Measurements from ENCODE around the gene PARP4. TPM values are rescaled to one million over a fixed set of nuclear protein-coding genes. Genes with fewer than 3 reads are reported as not detected.

The PARP4 gene
- total RNA-seq, 2 donors from 2014 or later = 35.7 to 51.8 TPM

GRCh38 chr13:24459234-24459633, 53.3 kb downstream of the PARP4 start:
- Histone ChIP-seq H3K27ac (ENCODE audit: low read depth, low read length) (no peak overlapping the region), H3K9ac (ENCODE audit: extremely low read depth, low read length, poor library complexity, severe bottlenecking) (no peak overlapping the region), H3K36me3 (ENCODE audit: control insufficient read depth, insufficient read depth, low read length) (peaks cover 70% of the 10 kb centered on the region), H3K4me3 (ENCODE audit: low read length) (no peak overlapping the region), H3K4me1 (ENCODE audit: control insufficient read depth, insufficient read depth, low read length) (peaks cover 11% of the 10 kb centered on the region), H3K9me3 (ENCODE audit: control insufficient read depth, low read length) (peaks cover 10% of the 10 kb centered on the region), H3K27me3 (ENCODE audit: control insufficient read depth, insufficient read depth, low read length, poor library complexity, severe bottlenecking) (no peaks in the 10 kb centered on the region)
- WGBS, 2 experiments (ENCODE audit: insufficient coverage in 1 of 2, insufficient read length in 1 of 2) = 86% methylated on average over 1 of the region's 2 CpGs; no CpG with 5 or more reads in 1 of the 2 experiments
- Mint-ChIP-seq H3K9me3 (peaks cover 5% of the 10 kb centered on the region), H3K36me3 (ENCODE audit: low read depth) (peaks cover 55% of the 10 kb centered on the region), H3K27me3 (ENCODE audit: insufficient read depth) (no peaks in the 10 kb centered on the region), H3K27ac (no peak overlapping the region), H3K4me1 (peaks cover 27% of the 10 kb centered on the region), H3K4me3 (no peak overlapping the region)
- DNase-seq = no peak
- TF ChIP-seq, protein P1, sequence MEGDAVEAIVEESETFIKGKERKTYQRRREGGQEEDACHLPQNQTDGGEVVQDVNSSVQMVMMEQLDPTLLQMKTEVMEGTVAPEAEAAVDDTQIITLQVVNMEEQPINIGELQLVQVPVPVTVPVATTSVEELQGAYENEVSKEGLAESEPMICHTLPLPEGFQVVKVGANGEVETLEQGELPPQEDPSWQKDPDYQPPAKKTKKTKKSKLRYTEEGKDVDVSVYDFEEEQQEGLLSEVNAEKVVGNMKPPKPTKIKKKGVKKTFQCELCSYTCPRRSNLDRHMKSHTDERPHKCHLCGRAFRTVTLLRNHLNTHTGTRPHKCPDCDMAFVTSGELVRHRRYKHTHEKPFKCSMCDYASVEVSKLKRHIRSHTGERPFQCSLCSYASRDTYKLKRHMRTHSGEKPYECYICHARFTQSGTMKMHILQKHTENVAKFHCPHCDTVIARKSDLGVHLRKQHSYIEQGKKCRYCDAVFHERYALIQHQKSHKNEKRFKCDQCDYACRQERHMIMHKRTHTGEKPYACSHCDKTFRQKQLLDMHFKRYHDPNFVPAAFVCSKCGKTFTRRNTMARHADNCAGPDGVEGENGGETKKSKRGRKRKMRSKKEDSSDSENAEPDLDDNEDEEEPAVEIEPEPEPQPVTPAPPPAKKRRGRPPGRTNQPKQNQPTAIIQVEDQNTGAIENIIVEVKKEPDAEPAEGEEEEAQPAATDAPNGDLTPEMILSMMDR (conservative IDR thresholded peaks at IDR 0.05) = no peak

DNA sequence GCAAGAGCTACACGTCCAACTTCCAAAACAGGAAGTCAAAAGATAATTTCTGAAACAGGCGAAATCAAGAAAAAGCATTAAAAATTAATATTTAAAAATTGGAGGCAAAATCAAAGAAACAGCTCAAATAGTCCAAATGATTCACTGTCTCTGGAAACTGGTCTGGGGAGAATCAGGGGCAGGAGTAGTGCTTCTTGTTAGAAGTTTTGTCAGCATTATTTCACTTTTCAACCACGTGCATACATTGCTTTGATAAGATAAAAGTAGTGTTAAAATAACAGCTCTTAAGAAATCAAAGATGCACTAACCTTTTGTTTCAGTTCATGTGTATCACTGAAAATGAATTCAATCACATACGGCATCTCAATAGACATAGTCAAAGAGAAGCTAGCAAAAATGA, 53.8 kb downstream of the PARP4 start:
- WGBS, 2 experiments (ENCODE audit: insufficient coverage in 1 of 2, insufficient read length in 1 of 2) = 92 to 100% methylated on average over 3 to 4 of the region's 4 CpGs
- Histone ChIP-seq H3K9me3 (ENCODE audit: control insufficient read depth, low read length) (peaks cover 10% of the 10 kb centered on the region), H3K4me1 (ENCODE audit: control insufficient read depth, insufficient read depth, low read length) (peaks cover 11% of the 10 kb centered on the region), H3K27ac (ENCODE audit: low read depth, low read length) (no peak overlapping the region), H3K36me3 (ENCODE audit: control insufficient read depth, insufficient read depth, low read length) (peaks cover 75% of the 10 kb centered on the region), H3K9ac (ENCODE audit: extremely low read depth, low read length, poor library complexity, severe bottlenecking) (no peak overlapping the region), H3K4me3 (ENCODE audit: low read length) (no peak overlapping the region), H3K27me3 (ENCODE audit: control insufficient read depth, insufficient read depth, low read length, poor library complexity, severe bottlenecking) (no peaks in the 10 kb centered on the region)
- DNase-seq = no peak
- H3K9me3 Mint-ChIP-seq = peaks cover 5% of the 10 kb centered on the region
- TF ChIP-seq, protein P1 (conservative IDR thresholded peaks at IDR 0.05) = no peak
- H3K4me1 Mint-ChIP-seq = peaks cover 23% of the 10 kb centered on the region
- peaks cover 59% of the 10 kb centered on the region for H3K36me3 Mint-ChIP-seq (ENCODE audit: low read depth)
- H3K4me3 Mint-ChIP-seq = no peak overlapping the region
- H3K27ac Mint-ChIP-seq = no peak overlapping the region
- no peaks in the 10 kb centered on the region for H3K27me3 Mint-ChIP-seq (ENCODE audit: insufficient read depth)

GRCh38 chr13:24456396-24456795, 56.2 kb downstream of the PARP4 start:
- Histone ChIP-seq H3K4me3 (ENCODE audit: low read length) (no peak overlapping the region), H3K9me3 (ENCODE audit: control insufficient read depth, low read length) (peaks cover 14% of the 10 kb centered on the region), H3K9ac (ENCODE audit: extremely low read depth, low read length, poor library complexity, severe bottlenecking) (no peak overlapping the region), H3K36me3 (ENCODE audit: control insufficient read depth, insufficient read depth, low read length) (peaks cover 82% of the 10 kb centered on the region), H3K4me1 (ENCODE audit: control insufficient read depth, insufficient read depth, low read length) (peaks cover 5% of the 10 kb centered on the region), H3K27me3 (ENCODE audit: control insufficient read depth, insufficient read depth, low read length, poor library complexity, severe bottlenecking) (no peaks in the 10 kb centered on the region), H3K27ac (ENCODE audit: low read depth, low read length) (no peak overlapping the region)
- WGBS, 2 experiments (ENCODE audit: insufficient coverage in 1 of 2, insufficient read length in 1 of 2) = 94 to 98% methylated on average over 6 to 8 of the region's 8 CpGs
- no peak for DNase-seq
- peaks cover 73% of the 10 kb centered on the region for H3K36me3 Mint-ChIP-seq (ENCODE audit: low read depth)
- peaks cover 3% of the 10 kb centered on the region for H3K4me1 Mint-ChIP-seq
- H3K27me3 Mint-ChIP-seq (ENCODE audit: insufficient read depth) = no peaks in the 10 kb centered on the region
- H3K4me3 Mint-ChIP-seq = no peak overlapping the region
- H3K27ac Mint-ChIP-seq = no peak overlapping the region
- peaks cover 7% of the 10 kb centered on the region for H3K9me3 Mint-ChIP-seq
- TF ChIP-seq, protein P1 (conservative IDR thresholded peaks at IDR 0.05) = no peak

All from endodermal cell (in vitro differentiated cells).